Keratinocyte (primary cell): ENCODE results near the gene RILPL2. TPM values are rescaled to one million over a fixed set of nuclear protein-coding genes. Genes with fewer than 3 reads are reported as not detected.

Experiments used
- DNase-seq: peaks from one replicate; pipeline ENCODE4 v3.0.0-alpha.2; 2011; ENCODE audit warnings: low read depth, missing footprints, low spot score
- FAIRE-seq: peaks from 2 replicates; lab custom pipeline; 2011; peaks lifted over from hg19 to GRCh38; lab: Jason Lieb, UNC
- H2AFZ ChIP-seq: 2 replicates; pipeline ENCODE4 v1.6.0; 2012; ENCODE audit warnings: low read length, control low read depth, inconsistent platforms; ENCODE audit not compliant: control insufficient read depth
- H3K27ac ChIP-seq: 2 replicates; pipeline ENCODE4 v1.5.1; 2011; ENCODE audit warnings: low read length; ENCODE audit not compliant: control insufficient read depth, insufficient read depth
- H3K27me3 ChIP-seq: 3 replicates; pipeline ENCODE4 v1.6.0; 2011; ENCODE audit warnings: low read length; ENCODE audit not compliant: control insufficient read depth, insufficient read depth; ENCODE audit errors: extremely low read depth
- H3K36me3 ChIP-seq, 2 experiments: 2 replicates in 1 of 2; 3 replicates in 1 of 2; pipeline ENCODE4 v1.5.1; 2011; ENCODE audit warnings: low read length in 2 of 2, mild to moderate bottlenecking in 1 of 2; ENCODE audit not compliant: control insufficient read depth in 2 of 2, insufficient read depth in 2 of 2; ENCODE audit errors: extremely low read depth in 1 of 2
- H3K4me1 ChIP-seq: 3 replicates; pipeline ENCODE4 v1.5.1; 2011; ENCODE audit warnings: low read length; ENCODE audit not compliant: control insufficient read depth, insufficient read depth; ENCODE audit errors: extremely low read depth
- H3K4me2 ChIP-seq: 3 replicates; pipeline ENCODE4 v1.6.0; 2011; ENCODE audit warnings: low read depth, low read length; ENCODE audit not compliant: control insufficient read depth, insufficient read depth; ENCODE audit errors: extremely low read depth
- H3K4me3 ChIP-seq, 3 experiments: fragments of 200-600 bp in 1 of 3; sonication (generic) in 1 of 3; 2 replicates in 2 of 3; 3 replicates in 1 of 3; pipeline ENCODE4 v1.5.1; 2011 to 2016; ENCODE audit warnings: low read length in 3 of 3, mild to moderate bottlenecking in 3 of 3, control low read depth in 2 of 3, inconsistent platforms in 1 of 3, low read depth in 1 of 3, mixed read lengths in 1 of 3, mixed run types in 1 of 3, moderate library complexity in 1 of 3; ENCODE audit not compliant: control insufficient read depth in 2 of 3, insufficient read depth in 2 of 3; ENCODE audit errors: extremely low read depth in 1 of 3
- H3K79me2 ChIP-seq: 2 replicates; pipeline ENCODE4 v1.6.0; 2012; ENCODE audit warnings: low read length; ENCODE audit not compliant: control insufficient read depth, insufficient read depth
- H3K9ac ChIP-seq: 3 replicates; pipeline ENCODE4 v1.6.0; 2011; ENCODE audit warnings: low read length; ENCODE audit not compliant: control insufficient read depth, insufficient read depth; ENCODE audit errors: extremely low read depth
- H3K9me1 ChIP-seq: 3 replicates; pipeline ENCODE4 v1.6.0; 2011; ENCODE audit warnings: low read length; ENCODE audit not compliant: control insufficient read depth, insufficient read depth; ENCODE audit errors: extremely low read depth
- H3K9me3 ChIP-seq: 2 replicates; pipeline ENCODE4 v1.5.1; 2012; ENCODE audit warnings: low read depth, low read length; ENCODE audit not compliant: control insufficient read depth
- H4K20me1 ChIP-seq: 3 replicates; pipeline ENCODE4 v1.6.0; 2011; ENCODE audit warnings: low read length; ENCODE audit not compliant: control insufficient read depth, insufficient read depth; ENCODE audit errors: extremely low read depth
- EZH2 ChIP-seq: IDR thresholded peaks from one replicate; pipeline ENCODE4 v1.6.1; 2012; ENCODE audit warnings: inconsistent platforms, mild to moderate bottlenecking, low read length, moderate library complexity
- dilution Hi-C: fragments of 300-500 bp; cut with MboI; formaldehyde crosslinking; loops from one replicate; pipeline ENCODE4 v1.7.0; 2020; ENCODE audit warnings: low sequenced_read_pairs; ENCODE audit not compliant: extremely low pct_ligation_motif_present
- polyA plus RNA-seq, 5 experiments: library from polyadenylated mRNA; depleted of rRNA in 3 of 5; stranded (reverse) in 3 of 5; stranded (forward) in 1 of 5; unstranded in 1 of 5; fragments of >200 nt; gene quantifications; 1 replicate in 1 of 5; 2 replicates in 3 of 5; 3 replicates in 1 of 5; pipeline versions ENCODE4 v1.2.1 to v1.2.3, GENCODE V29; 2011 to 2012; ENCODE audit warnings: missing spikeins in 2 of 5, low read depth in 1 of 5, low replicate concordance in 1 of 5
- TF ChIP-seq, protein P1 (sequence below), 3 experiments: IDR thresholded peaks in 1 of 3; conservative IDR thresholded peaks in 1 of 3; optimal IDR thresholded peaks in 1 of 3; 2 replicates in 2 of 3; 3 replicates in 1 of 3; pipeline versions ENCODE3 to v1.5.1; 2011; ENCODE audit warnings: low read length in 3 of 3, mild to moderate bottlenecking in 3 of 3, moderate library complexity in 2 of 3, control low read depth in 1 of 3, inconsistent platforms in 1 of 3; ENCODE audit not compliant: insufficient read depth in 2 of 3; ENCODE audit errors: extremely low read depth in 1 of 3

Gene RILPL2
- polyA plus RNA-seq, 1 donor (not counting 4 experiments of a cell fraction or from before 2014, with no cell fraction given): 3.6 TPM

DNA sequence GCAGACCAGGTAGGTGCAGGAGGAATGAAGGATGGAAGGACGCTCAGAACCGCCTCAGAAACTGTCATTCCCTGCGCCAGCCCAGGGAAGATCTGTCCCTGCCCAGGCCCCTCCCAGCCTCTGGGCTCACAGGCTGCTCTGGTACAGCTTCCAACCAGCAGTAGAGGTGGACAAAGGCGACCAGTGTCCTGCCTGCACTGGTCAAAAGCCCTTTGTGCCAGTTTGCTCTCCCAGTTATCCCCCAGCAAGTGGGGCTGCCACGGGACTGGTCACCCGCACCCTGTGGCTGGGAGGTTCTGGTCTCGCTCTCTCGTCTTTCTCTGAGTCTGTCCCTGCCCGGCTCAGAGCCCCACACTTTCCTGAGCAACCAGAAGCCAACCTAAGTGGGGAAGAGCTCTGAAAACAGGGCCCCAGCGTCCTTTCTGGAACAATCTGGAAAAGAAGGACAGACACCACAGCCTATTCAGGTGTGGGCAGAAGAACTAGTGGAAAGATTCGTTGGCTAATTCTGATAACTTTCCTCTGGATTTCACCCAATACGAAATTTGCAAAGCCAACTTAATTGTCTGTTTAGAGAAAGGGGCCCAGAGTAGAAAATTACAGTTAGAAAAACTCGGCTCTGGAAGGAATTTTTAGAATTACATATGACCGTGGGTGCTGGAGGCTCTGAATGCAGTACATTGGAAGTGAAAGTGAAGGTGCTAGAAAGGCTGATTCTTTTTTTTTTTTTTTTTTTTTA is 43.1 kb upstream of the RILPL2 start:
- Histone ChIP-seq H3K9me3 (no peaks in the 10 kb centered on the region), H3K4me3 (no peak overlapping the region), H3K36me3 (peaks cover 10 to 26% of the 10 kb centered on the region in 2 experiments), H3K9ac (no peak overlapping the region), H3K4me1 (no peaks in the 10 kb centered on the region), H3K9me1 (no peaks in the 10 kb centered on the region), H3K27ac (no peak overlapping the region), H3K79me2 (no peaks in the 10 kb centered on the region), H3K27me3 (no peaks in the 10 kb centered on the region), H3K4me2 (no peak overlapping the region), H4K20me1 (no peaks in the 10 kb centered on the region), H2AFZ (no peak overlapping the region)
- TF ChIP-seq, protein P1, sequence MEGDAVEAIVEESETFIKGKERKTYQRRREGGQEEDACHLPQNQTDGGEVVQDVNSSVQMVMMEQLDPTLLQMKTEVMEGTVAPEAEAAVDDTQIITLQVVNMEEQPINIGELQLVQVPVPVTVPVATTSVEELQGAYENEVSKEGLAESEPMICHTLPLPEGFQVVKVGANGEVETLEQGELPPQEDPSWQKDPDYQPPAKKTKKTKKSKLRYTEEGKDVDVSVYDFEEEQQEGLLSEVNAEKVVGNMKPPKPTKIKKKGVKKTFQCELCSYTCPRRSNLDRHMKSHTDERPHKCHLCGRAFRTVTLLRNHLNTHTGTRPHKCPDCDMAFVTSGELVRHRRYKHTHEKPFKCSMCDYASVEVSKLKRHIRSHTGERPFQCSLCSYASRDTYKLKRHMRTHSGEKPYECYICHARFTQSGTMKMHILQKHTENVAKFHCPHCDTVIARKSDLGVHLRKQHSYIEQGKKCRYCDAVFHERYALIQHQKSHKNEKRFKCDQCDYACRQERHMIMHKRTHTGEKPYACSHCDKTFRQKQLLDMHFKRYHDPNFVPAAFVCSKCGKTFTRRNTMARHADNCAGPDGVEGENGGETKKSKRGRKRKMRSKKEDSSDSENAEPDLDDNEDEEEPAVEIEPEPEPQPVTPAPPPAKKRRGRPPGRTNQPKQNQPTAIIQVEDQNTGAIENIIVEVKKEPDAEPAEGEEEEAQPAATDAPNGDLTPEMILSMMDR (optimal IDR thresholded peaks at IDR 0.05 in 1 of 3, IDR thresholded peaks at IDR 0.05 in 1 of 3, conservative IDR thresholded peaks at IDR 0.05 in 1 of 3; ENCODE audit: extremely low read depth in 1 of 3, insufficient read depth in 2 of 3, low read length in 3 of 3): no peak
- no peak for TF ChIP-seq EZH2
- dilution Hi-C loops: no loop called here
- FAIRE-seq (no peak), DNase-seq (no peak)

DNA sequence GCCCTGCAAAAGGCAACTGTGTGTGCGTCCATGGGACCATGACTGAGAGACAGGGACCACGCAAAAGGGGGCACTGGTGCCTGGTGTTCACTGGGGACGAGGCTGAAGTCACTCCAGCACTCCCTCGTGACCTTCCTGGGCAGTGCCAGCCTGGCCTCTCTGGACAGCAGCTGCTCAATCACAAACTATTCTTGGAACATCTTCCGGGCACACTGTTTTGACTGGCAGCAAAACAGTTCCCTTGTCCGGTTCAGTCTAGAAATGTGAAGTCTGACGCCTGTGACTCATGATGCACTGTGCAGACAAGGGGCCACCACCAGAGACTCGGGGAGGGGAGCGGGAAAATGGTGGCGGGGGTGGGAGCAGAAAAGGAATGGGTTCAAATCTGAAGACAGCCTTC is 42.3 kb upstream of the RILPL2 start:
- Histone ChIP-seq H3K4me1 (no peaks in the 10 kb centered on the region), H3K36me3 (peaks cover 10 to 26% of the 10 kb centered on the region in 2 experiments), H3K4me3 (no peak overlapping the region), H3K27ac (no peak overlapping the region), H2AFZ (no peak overlapping the region), H3K9me1 (no peaks in the 10 kb centered on the region), H3K9me3 (no peaks in the 10 kb centered on the region), H3K79me2 (no peaks in the 10 kb centered on the region), H4K20me1 (no peaks in the 10 kb centered on the region), H3K9ac (no peak overlapping the region), H3K27me3 (no peaks in the 10 kb centered on the region), H3K4me2 (no peak overlapping the region)
- no peak for TF ChIP-seq EZH2
- TF ChIP-seq, protein P1 (optimal IDR thresholded peaks at IDR 0.05 in 1 of 3, IDR thresholded peaks at IDR 0.05 in 1 of 3, conservative IDR thresholded peaks at IDR 0.05 in 1 of 3; ENCODE audit: extremely low read depth in 1 of 3, insufficient read depth in 2 of 3, low read length in 3 of 3): no peak
- DNase-seq: no peak
- no peak for FAIRE-seq
- dilution Hi-C loops: no loop called here
